Mesendoderm (in vitro differentiated cells): ENCODE measurements around the gene ANXA6.

Source experiments
- DNase-seq: peaks from one replicate; pipeline ENCODE4 v3.0.0; 2013
- H2AK5ac ChIP-seq: 2 replicates; pipeline ENCODE4 v1.6.1; 2013; ENCODE audit warnings: low read length, inconsistent platforms
- H2BK120ac ChIP-seq: 2 replicates; pipeline ENCODE4 v1.6.1; 2013; ENCODE audit warnings: low read depth, mild to moderate bottlenecking, low read length, moderate library complexity, mixed read lengths
- H2BK15ac ChIP-seq: replicated peaks from 2 replicates; pipeline ENCODE4 v1.6.1; 2013; ENCODE audit warnings: low read depth, mild to moderate bottlenecking, moderate library complexity
- H2BK5ac ChIP-seq: 2 replicates; pipeline ENCODE4 v1.6.1; 2013; ENCODE audit warnings: low read length, inconsistent platforms
- H3K18ac ChIP-seq: 2 replicates; pipeline ENCODE4 v1.6.1; 2013; ENCODE audit warnings: mild to moderate bottlenecking, low read length, mixed read lengths
- H3K23ac ChIP-seq: one replicate; pipeline ENCODE4 v1.6.1; 2013; ENCODE audit warnings: low read length
- H3K27ac ChIP-seq: 2 replicates; pipeline ENCODE4 v1.5.1; 2013; ENCODE audit warnings: low read depth, mild to moderate bottlenecking, inconsistent platforms, low read length, moderate library complexity
- H3K27me3 ChIP-seq: 2 replicates; pipeline ENCODE4 v1.6.1; 2013; ENCODE audit warnings: low read length, control low read depth, mild to moderate bottlenecking, inconsistent platforms; ENCODE audit not compliant: insufficient read depth, poor library complexity
- H3K36me3 ChIP-seq: 2 replicates; pipeline ENCODE4 v1.6.1; 2013; ENCODE audit warnings: low read length, inconsistent platforms; ENCODE audit not compliant: control insufficient read depth, insufficient read depth
- H3K4ac ChIP-seq: one replicate; pipeline ENCODE4 v1.6.1; 2013; ENCODE audit warnings: low read depth, mild to moderate bottlenecking, low read length, moderate library complexity
- H3K4me1 ChIP-seq: 2 replicates; pipeline ENCODE4 v1.6.1; 2013; ENCODE audit warnings: low read depth, low read length, inconsistent platforms; ENCODE audit not compliant: control insufficient read depth
- H3K4me2 ChIP-seq: 2 replicates; pipeline ENCODE4 v1.6.1; 2013; ENCODE audit warnings: low read length
- H3K4me3 ChIP-seq: 2 replicates; pipeline ENCODE4 v1.5.1; 2013; ENCODE audit warnings: mild to moderate bottlenecking, low read length
- H3K56ac ChIP-seq: one replicate; pipeline ENCODE4 v1.6.1; 2013; ENCODE audit warnings: low read length
- H3K79me1 ChIP-seq: 2 replicates; pipeline ENCODE4 v1.6.1; 2013; ENCODE audit warnings: low read length, inconsistent platforms
- H3K79me2 ChIP-seq: 2 replicates; pipeline ENCODE4 v1.6.1; 2013; ENCODE audit warnings: mild to moderate bottlenecking, low read length; ENCODE audit not compliant: control insufficient read depth, insufficient read depth
- H3K9ac ChIP-seq: 2 replicates; pipeline ENCODE4 v1.6.1; 2013; ENCODE audit warnings: low read length, inconsistent platforms
- H4K5ac ChIP-seq: one replicate; pipeline ENCODE4 v1.6.1; 2013; ENCODE audit warnings: low read length
- H4K8ac ChIP-seq: one replicate; pipeline ENCODE4 v1.6.1; 2013; ENCODE audit warnings: low read depth, mild to moderate bottlenecking, control low read depth, low read length, moderate library complexity
- WGBS: extraction: QIAGEN DNeasy Blood & Tissue Kit; methylation state at CpG from one replicate; pipeline ENCODE4 v1.1.7; 2013; ENCODE audit warnings: low lambda C conversion rate, missing lambda C conversion rate; ENCODE audit not compliant: insufficient coverage; ENCODE audit errors: extremely low coverage; 5-methylcytosine and 5-hydroxymethylcytosine counted together

ANXA6 gene

GRCh38 chr5:151071848-151072629, 85.5 kb downstream of the ANXA6 start:
- no peaks in the 10 kb centered on the region for H3K27me3 ChIP-seq
- no peak overlapping the region for H4K5ac ChIP-seq
- H2BK120ac ChIP-seq: no peak overlapping the region
- no peak overlapping the region for H3K27ac ChIP-seq
- no peaks in the 10 kb centered on the region for H3K79me2 ChIP-seq
- no peaks in the 10 kb centered on the region for H3K36me3 ChIP-seq
- no peak overlapping the region for H2AK5ac ChIP-seq
- no peak overlapping the region for H2BK15ac ChIP-seq
- no peak overlapping the region for H4K8ac ChIP-seq
- no peak overlapping the region for H2BK5ac ChIP-seq
- H3K4me1 ChIP-seq: no peaks in the 10 kb centered on the region
- no peak for DNase-seq
- no peak overlapping the region for H3K18ac ChIP-seq
- H3K79me1 ChIP-seq: peaks cover 8% of the 10 kb centered on the region
- WGBS: no CpG with 5 or more reads among the region's 10 CpGs
- no peak overlapping the region for H3K4ac ChIP-seq
- no peak overlapping the region for H3K4me3 ChIP-seq
- no peak overlapping the region for H3K56ac ChIP-seq
- no peak overlapping the region for H3K9ac ChIP-seq
- H3K23ac ChIP-seq: no peak overlapping the region
- no peak overlapping the region for H3K4me2 ChIP-seq

- Histone ChIP-seq H2BK15ac (no peak overlapping the region), H3K18ac (no peak overlapping the region), H3K79me2 (no peaks in the 10 kb centered on the region), H3K4ac (no peak overlapping the region), H2AK5ac (no peak overlapping the region), H3K9ac (no peak overlapping the region), H3K4me3 (no peak overlapping the region), H3K36me3 (no peaks in the 10 kb centered on the region), H3K27me3 (no peaks in the 10 kb centered on the region), H3K56ac (no peak overlapping the region), H2BK5ac (no peak overlapping the region), H3K23ac (no peak overlapping the region), H3K79me1 (peaks cover 8% of the 10 kb centered on the region), H4K5ac (no peak overlapping the region), H3K27ac (no peak overlapping the region), H2BK120ac (no peak overlapping the region), H3K4me2 (no peak overlapping the region), H3K4me1 (no peaks in the 10 kb centered on the region), H4K8ac (no peak overlapping the region)
- no CpG with 5 or more reads among the region's 4 CpGs for WGBS
- DNase-seq: no peak
Observed at GRCh38 chr5:151071021-151071420, 86.6 kb downstream of the ANXA6 start.

GRCh38 chr5:151070449-151070848, 87.1 kb downstream of the ANXA6 start:
- WGBS: no CpG with 5 or more reads among the region's 2 CpGs
- H3K56ac ChIP-seq: no peak overlapping the region
- no peak overlapping the region for H3K9ac ChIP-seq
- no peaks in the 10 kb centered on the region for H3K36me3 ChIP-seq
- H3K4ac ChIP-seq: no peak overlapping the region
- H4K8ac ChIP-seq: no peak overlapping the region
- no peaks in the 10 kb centered on the region for H3K4me1 ChIP-seq
- H3K27ac ChIP-seq: no peak overlapping the region
- no peak overlapping the region for H3K4me3 ChIP-seq
- no peak overlapping the region for H2BK120ac ChIP-seq
- H2BK5ac ChIP-seq: no peak overlapping the region
- H2AK5ac ChIP-seq: no peak overlapping the region
- H2BK15ac ChIP-seq: no peak overlapping the region
- DNase-seq: no peak
- no peak overlapping the region for H3K23ac ChIP-seq
- peaks cover 8% of the 10 kb centered on the region for H3K79me1 ChIP-seq
- no peak overlapping the region for H3K4me2 ChIP-seq
- no peaks in the 10 kb centered on the region for H3K79me2 ChIP-seq
- no peak overlapping the region for H4K5ac ChIP-seq
- no peak overlapping the region for H3K18ac ChIP-seq
- H3K27me3 ChIP-seq: no peaks in the 10 kb centered on the region

DNA sequence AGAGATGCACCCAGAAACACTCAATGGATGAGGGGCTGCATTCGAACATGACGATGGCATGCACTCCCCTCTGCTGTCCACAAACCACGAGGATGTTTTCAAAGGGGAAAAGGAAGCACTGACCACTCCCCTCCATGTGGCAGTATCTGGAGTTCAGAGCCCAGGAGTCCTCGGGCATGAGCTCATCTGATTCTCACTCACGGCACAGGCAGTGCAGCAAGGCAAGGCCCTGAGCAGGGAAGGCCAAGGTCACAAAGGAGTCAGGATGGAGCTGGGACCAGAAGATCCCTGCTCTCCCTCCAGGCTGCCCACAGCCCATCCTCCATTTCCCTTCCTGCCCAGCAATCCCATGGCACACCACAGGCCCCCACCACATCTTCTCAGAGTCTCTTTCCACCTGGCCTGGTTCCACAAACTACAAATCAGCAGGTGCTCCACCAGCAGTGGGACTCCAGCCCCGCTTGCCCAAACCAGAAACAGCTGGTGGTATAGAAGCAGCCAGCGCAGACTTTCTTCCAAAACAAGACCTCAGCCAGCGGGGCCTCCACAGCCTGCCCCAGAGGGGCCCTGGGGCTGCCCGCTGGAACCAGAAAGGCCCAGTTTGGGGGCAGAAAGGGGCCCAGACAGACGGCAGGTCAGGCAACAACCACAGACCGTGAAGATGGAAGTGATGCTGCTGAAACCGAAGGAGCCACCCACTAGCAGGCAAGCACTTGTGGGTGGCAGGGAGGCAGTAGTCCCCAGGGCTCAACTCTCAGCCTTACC, 89.0 kb downstream of the ANXA6 start:
- no peak overlapping the region for H2AK5ac ChIP-seq
- no peak overlapping the region for H3K27ac ChIP-seq
- no peak overlapping the region for H3K56ac ChIP-seq
- no peak overlapping the region for H3K4me3 ChIP-seq
- no peak overlapping the region for H2BK15ac ChIP-seq
- H3K27me3 ChIP-seq: no peaks in the 10 kb centered on the region
- no peak overlapping the region for H2BK5ac ChIP-seq
- DNase-seq: no peak
- H2BK120ac ChIP-seq: no peak overlapping the region
- no peak overlapping the region for H4K8ac ChIP-seq
- no peak overlapping the region for H3K23ac ChIP-seq
- H3K18ac ChIP-seq: no peak overlapping the region
- no peak overlapping the region for H3K9ac ChIP-seq
- H4K5ac ChIP-seq: no peak overlapping the region
- no peaks in the 10 kb centered on the region for H3K4me1 ChIP-seq
- H3K36me3 ChIP-seq: no peaks in the 10 kb centered on the region
- no peak overlapping the region for H3K4ac ChIP-seq
- H3K4me2 ChIP-seq: no peak overlapping the region
- peaks cover 9% of the 10 kb centered on the region for H3K79me1 ChIP-seq
- H3K79me2 ChIP-seq: no peaks in the 10 kb centered on the region
- WGBS: no CpG with 5 or more reads among the region's 12 CpGs

GRCh38 chr5:151067632-151068432, 89.7 kb downstream of the ANXA6 start:
- no peak overlapping the region for H3K27ac ChIP-seq
- WGBS: no CpG with 5 or more reads among the region's 14 CpGs

More at GRCh38 chr5:151067632-151068432, 89.7 kb downstream of the ANXA6 start:
- no peaks in the 10 kb centered on the region for H3K27me3 ChIP-seq
- no peak overlapping the region for H4K5ac ChIP-seq
- H3K23ac ChIP-seq: no peak overlapping the region
- no peak overlapping the region for H4K8ac ChIP-seq
- no peak overlapping the region for H2BK15ac ChIP-seq
- H2BK5ac ChIP-seq: no peak overlapping the region
- no peak overlapping the region for H3K4me2 ChIP-seq
- peaks cover 9% of the 10 kb centered on the region for H3K79me1 ChIP-seq
- H3K18ac ChIP-seq: no peak overlapping the region
- H3K79me2 ChIP-seq: no peaks in the 10 kb centered on the region
- no peak overlapping the region for H2AK5ac ChIP-seq
- H2BK120ac ChIP-seq: no peak overlapping the region
- no peaks in the 10 kb centered on the region for H3K36me3 ChIP-seq
- H3K4ac ChIP-seq: no peak overlapping the region
- H3K4me1 ChIP-seq: no peaks in the 10 kb centered on the region
- DNase-seq: no peak
- H3K56ac ChIP-seq: no peak overlapping the region
- H3K9ac ChIP-seq: no peak overlapping the region
- H3K4me3 ChIP-seq: no peak overlapping the region
